Vagina (tissue), 2 donors: ENCODE results near the gene COL5A1.

ENCODE experiments used
- POLR2AphosphoS5 ChIP-seq, 2 donors: sonication (generic); formaldehyde crosslinking; IDR thresholded peaks; one replicate each; pipeline ENCODE4 v1.9.0; 2017; ENCODE audit warnings: antibody characterized with exemption in 2 of 2, mild to moderate bottlenecking in 2 of 2, low read depth in 1 of 2; ENCODE audit not compliant: insufficient read depth in 1 of 2
- TF ChIP-seq, protein P1 (sequence below), 3 experiments: fragments of 450-650 bp in 2 of 3; fragments of 200-600 bp in 1 of 3; sonication (generic) in 1 of 3; IDR thresholded peaks; one replicate each; pipeline ENCODE4 v1.5.1; 2017 to 2019; ENCODE audit warnings: antibody characterized with exemption in 3 of 3, mild to moderate bottlenecking in 2 of 3, moderate library complexity in 2 of 3

DNA sequence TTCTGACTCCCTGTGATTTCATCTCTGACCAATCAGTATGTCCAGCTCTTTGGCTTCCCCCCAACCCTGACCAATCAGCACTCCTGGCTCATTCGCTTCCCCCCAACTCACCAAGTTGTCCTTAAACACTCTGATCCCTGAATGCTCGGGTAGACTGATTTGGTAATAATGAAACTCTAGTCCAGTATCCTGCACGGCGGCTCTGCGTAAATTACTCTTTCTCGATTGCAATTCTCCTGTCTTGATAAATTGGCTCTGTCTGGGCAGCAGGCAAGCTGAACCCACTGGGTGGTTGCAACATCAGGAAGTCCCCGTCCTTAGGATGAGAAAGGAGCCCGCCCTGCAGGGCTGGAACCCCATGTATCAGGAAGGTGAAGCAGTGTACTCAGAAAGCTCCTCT lies 249.4 kb downstream of the COL5A1 start:
- TF ChIP-seq, protein P1, sequence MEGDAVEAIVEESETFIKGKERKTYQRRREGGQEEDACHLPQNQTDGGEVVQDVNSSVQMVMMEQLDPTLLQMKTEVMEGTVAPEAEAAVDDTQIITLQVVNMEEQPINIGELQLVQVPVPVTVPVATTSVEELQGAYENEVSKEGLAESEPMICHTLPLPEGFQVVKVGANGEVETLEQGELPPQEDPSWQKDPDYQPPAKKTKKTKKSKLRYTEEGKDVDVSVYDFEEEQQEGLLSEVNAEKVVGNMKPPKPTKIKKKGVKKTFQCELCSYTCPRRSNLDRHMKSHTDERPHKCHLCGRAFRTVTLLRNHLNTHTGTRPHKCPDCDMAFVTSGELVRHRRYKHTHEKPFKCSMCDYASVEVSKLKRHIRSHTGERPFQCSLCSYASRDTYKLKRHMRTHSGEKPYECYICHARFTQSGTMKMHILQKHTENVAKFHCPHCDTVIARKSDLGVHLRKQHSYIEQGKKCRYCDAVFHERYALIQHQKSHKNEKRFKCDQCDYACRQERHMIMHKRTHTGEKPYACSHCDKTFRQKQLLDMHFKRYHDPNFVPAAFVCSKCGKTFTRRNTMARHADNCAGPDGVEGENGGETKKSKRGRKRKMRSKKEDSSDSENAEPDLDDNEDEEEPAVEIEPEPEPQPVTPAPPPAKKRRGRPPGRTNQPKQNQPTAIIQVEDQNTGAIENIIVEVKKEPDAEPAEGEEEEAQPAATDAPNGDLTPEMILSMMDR (IDR thresholded peaks at IDR 0.05): no peak
- TF ChIP-seq POLR2AphosphoS5 (IDR thresholded peaks at IDR 0.05; ENCODE audit: insufficient read depth in 1 of 2, low read depth in 1 of 2): no peak
